Neural crest cell (in vitro differentiated cells): ENCODE measurements around the gene CAV3. TPM values are rescaled to one million over a fixed set of nuclear protein-coding genes. Genes with fewer than 3 reads are reported as not detected.

Experiments used
- DNase-seq: peaks from one replicate; pipeline ENCODE4 v3.0.0; 2021; ENCODE audit warnings: low read depth, mixed read lengths, low spot score
- H3K27ac Mint-ChIP-seq: one replicate; pipeline ENCODE4 v1.8.0; 2021; ENCODE audit warnings: mild to moderate bottlenecking, mixed read lengths; ENCODE audit not compliant: unreplicated experiment
- H3K27me3 Mint-ChIP-seq: 2 replicates; pipeline ENCODE4 v1.8.0; 2021; ENCODE audit warnings: low read depth, mild to moderate bottlenecking, mixed read lengths
- H3K36me3 Mint-ChIP-seq: 2 replicates; pipeline ENCODE4 v1.8.0; 2021; ENCODE audit warnings: low read depth, mild to moderate bottlenecking, mixed read lengths
- H3K4me1 Mint-ChIP-seq: 2 replicates; pipeline ENCODE4 v1.8.0; 2021; ENCODE audit warnings: mixed read lengths
- H3K4me3 Mint-ChIP-seq: one replicate; pipeline ENCODE4 v1.8.0; 2021; ENCODE audit warnings: mild to moderate bottlenecking, mixed read lengths
- H3K9me3 Mint-ChIP-seq: 2 replicates; pipeline ENCODE4 v1.8.0; 2021; ENCODE audit warnings: mixed read lengths
- CTCF ChIP-seq: fragments of 200-600 bp; sonication (generic); conservative IDR thresholded peaks from 2 replicates; pipeline ENCODE4 v1.5.0; 2021; ENCODE audit warnings: antibody characterized with exemption, mild to moderate bottlenecking
- total RNA-seq: library from RNA; stranded (reverse); gene quantifications from 2 replicates; pipeline ENCODE4 v1.2.1, GENCODE V29; 2021

Gene CAV3
- total RNA-seq, 1 donor from 2014 or later = not detected

- H3K9me3 Mint-ChIP-seq = no peaks in the 10 kb centered on the region
- H3K36me3 Mint-ChIP-seq = no peaks in the 10 kb centered on the region
- H3K4me1 Mint-ChIP-seq = peaks cover 21% of the 10 kb centered on the region
- TF ChIP-seq CTCF = no peak
- no peaks in the 10 kb centered on the region for H3K27me3 Mint-ChIP-seq
- no peak overlapping the region for H3K4me3 Mint-ChIP-seq
- DNase-seq = no peak
- H3K27ac Mint-ChIP-seq = no peak overlapping the region
These were observed 9.5 kb downstream of the CAV3 start for GRCh38 chr3:8743021-8743601.

- no peaks in the 10 kb centered on the region for H3K36me3 Mint-ChIP-seq
- DNase-seq = no peak
- no peak overlapping the region for H3K27ac Mint-ChIP-seq
- no peak overlapping the region for H3K4me3 Mint-ChIP-seq
- TF ChIP-seq CTCF = no peak
- H3K9me3 Mint-ChIP-seq = no peaks in the 10 kb centered on the region
- H3K4me1 Mint-ChIP-seq = peaks cover 21% of the 10 kb centered on the region
- no peaks in the 10 kb centered on the region for H3K27me3 Mint-ChIP-seq
These were observed 10.3 kb downstream of the CAV3 start for GRCh38 chr3:8743911-8744310.

DNA sequence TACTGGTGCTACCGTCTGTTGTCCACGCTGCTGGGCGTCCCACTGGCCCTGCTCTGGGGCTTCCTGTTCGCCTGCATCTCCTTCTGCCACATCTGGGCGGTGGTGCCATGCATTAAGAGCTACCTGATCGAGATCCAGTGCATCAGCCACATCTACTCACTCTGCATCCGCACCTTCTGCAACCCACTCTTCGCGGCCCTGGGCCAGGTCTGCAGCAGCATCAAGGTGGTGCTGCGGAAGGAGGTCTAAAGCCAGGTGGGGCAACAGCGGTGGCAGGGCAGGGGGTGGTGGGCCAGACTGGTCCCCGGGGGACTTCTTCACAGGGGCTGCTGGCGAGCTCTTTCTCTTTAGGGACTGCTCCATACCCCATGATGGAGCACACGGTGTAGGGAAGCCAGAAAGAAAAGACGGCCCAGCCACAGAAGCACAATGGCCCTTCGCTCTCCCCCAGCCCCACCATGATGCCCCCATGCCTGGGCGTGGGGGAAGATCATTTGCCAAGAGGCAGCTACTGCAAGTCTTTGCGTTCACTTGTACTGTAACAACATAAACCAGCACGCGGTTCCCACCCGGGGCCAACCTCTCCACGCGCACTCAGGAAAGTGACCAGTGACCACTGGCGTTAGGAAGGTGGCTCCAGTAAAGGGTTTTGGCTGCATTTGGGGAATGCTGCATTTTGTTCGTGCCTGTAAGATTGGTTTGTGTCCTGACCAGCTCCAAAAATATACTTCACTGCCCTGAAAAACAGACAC is 12.2 kb downstream of the CAV3 start:
- H3K36me3 Mint-ChIP-seq = no peaks in the 10 kb centered on the region
- no peaks in the 10 kb centered on the region for H3K9me3 Mint-ChIP-seq
- no peak overlapping the region for H3K27ac Mint-ChIP-seq
- no peak for TF ChIP-seq CTCF
- no peak overlapping the region for H3K4me3 Mint-ChIP-seq
- peaks cover 26% of the 10 kb centered on the region for H3K4me1 Mint-ChIP-seq
- no peak for DNase-seq
- H3K27me3 Mint-ChIP-seq = no peaks in the 10 kb centered on the region

DNA sequence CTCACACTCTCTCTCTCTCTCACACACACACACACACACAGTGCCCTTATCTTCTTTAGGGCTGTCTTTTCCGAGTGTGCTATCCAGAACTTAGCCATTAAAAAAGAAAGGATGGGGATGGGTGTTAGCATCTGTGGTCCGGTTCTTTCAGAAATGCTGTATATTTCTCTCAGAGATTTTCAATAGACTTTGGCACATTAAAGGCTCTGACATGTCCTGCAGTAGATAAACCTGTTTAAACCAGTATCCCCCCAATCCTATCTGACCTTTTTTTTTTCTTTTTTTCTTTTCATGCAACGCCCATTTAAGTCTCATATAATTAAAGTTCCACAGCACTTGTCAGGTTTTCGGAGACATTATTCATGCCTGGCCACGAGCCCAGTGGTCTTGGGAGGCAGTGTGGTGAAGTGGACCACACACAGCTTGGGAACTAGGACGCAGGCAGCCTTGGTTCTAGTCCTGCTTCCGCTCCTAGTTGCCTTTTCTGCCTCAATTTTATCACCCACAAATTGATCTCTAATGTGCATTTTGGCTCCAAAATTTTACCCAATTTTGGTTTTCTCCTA is 13.3 kb downstream of the CAV3 start:
- TF ChIP-seq CTCF = no peak
- DNase-seq = no peak
- Mint-ChIP-seq H3K27me3 (no peaks in the 10 kb centered on the region), H3K9me3 (no peaks in the 10 kb centered on the region), H3K27ac (no peak overlapping the region), H3K36me3 (no peaks in the 10 kb centered on the region), H3K4me1 (peaks cover 19% of the 10 kb centered on the region), H3K4me3 (no peak overlapping the region)

DNA sequence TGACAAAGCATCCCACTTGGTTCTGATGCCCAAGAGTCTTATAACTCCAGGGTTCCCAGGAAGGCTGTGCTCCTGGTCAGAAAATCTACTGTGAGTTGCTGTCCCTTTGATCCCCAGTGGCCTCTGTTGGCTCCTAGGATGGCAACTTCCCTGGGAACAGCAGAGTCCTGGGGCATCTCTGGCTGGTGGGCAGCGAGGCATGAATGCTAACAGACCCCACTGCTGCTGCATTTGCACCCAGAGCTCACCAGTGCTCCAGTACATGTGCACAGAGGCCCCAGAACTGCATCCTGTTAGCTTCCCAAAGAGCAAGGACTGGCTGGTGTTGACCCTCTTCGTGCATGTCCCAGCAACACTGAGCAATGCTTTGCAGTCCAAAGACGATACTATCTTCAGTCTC is 15.7 kb downstream of the CAV3 start:
- H3K4me1 Mint-ChIP-seq = peaks cover 5% of the 10 kb centered on the region
- no peak overlapping the region for H3K27ac Mint-ChIP-seq
- no peaks in the 10 kb centered on the region for H3K27me3 Mint-ChIP-seq
- H3K36me3 Mint-ChIP-seq = peaks cover 6% of the 10 kb centered on the region
- no peak for TF ChIP-seq CTCF
- no peaks in the 10 kb centered on the region for H3K9me3 Mint-ChIP-seq
- no peak overlapping the region for H3K4me3 Mint-ChIP-seq
- no peak for DNase-seq
